NCI-H1048 (cell line): ENCODE results near the gene VWA3B.

Experiments used
- DNase-seq: peaks from one replicate; lab custom pipeline; 2025; lab: John Stamatoyannopoulos, UW

The VWA3B gene

GRCh38 chr2:98172150-98172765 is 85.3 kb downstream of the VWA3B start:
- no peak for DNase-seq

DNA sequence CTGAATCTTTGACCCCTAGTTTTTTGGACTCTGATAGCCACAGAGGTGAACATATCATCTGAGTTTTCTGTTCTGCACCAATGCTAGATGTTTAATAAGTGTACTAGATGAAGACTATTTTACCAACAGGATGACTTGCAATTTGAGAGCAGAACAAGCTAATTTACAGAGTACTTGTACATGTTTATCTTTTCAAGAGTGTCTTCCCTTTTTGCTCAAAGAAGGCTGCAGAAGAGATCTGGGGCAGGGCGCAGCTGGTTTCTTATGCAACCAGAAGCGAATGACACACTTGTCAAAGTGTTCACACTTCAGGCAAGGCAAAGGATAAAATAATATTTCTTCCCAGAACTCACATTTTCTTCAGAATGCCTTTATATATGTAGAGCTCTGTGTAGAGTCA is 86.0 kb downstream of the VWA3B start:
- DNase-seq: no peak

GRCh38 chr2:98175811-98176210 is 88.8 kb downstream of the VWA3B start:
- DNase-seq: no peak

DNA sequence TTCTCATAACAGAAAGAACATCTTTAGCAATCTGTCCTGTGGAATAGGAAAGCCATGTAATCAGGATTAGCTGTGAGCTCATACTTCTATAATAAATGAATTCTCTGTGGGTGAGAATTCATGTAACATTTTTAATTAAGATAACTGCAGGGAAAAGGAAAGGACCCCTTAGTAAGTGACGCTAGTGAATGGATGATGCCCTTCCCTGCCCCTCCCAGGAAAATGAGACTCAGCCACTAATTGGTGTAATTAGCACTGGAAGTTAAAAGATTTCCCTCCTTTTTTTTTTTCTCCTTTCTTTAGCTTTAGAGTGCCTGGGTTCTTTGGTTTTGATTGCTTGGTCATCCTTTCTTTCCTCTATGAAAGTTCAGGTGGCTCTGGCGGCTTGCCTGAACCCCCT is 90.3 kb downstream of the VWA3B start:
- no peak for DNase-seq

GRCh38 chr2:98177986-98178385 is 91.0 kb downstream of the VWA3B start:
- no peak for DNase-seq

DNA sequence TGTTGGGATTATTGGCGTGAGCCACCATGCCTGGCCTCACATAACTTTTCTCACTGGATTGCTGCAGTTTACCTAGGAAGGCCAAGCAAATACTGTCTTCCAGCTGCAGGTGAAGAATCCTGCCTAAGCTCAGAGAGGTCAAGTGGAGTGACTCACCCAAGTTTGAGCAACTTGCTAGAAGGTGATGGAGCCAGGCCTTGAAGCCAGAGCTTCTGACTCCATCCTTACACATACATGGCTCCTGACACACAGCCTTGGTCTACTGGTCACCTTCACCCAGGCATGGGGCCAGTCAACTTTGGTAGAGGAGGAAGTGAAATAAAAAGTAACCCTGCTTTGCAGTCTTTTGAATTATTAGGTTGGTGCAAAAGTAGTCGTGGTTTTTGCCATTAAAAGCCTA is 93.5 kb downstream of the VWA3B start:
- no peak for DNase-seq

GRCh38 chr2:98181346-98181745 is 94.4 kb downstream of the VWA3B start:
- no peak for DNase-seq

DNA sequence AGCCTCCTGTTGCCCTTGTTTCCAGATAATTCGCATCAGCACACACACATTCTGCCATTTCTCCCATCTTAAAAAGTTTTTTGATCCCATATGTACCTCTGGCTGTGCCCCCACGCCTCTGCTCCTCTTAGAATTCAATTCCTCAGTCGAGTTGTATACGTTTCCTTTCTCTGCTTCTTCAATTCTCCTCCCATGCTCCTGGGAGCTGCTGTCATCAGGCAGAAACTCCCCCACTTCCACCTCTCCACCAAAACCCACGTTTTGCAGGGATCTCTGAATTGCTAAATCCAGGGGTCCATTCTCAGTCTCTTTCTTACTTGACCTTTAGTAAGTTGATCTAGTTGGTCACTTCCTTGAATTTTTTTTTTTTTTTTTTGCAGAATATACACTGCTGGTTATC is 98.8 kb downstream of the VWA3B start:
- no peak for DNase-seq

DNA sequence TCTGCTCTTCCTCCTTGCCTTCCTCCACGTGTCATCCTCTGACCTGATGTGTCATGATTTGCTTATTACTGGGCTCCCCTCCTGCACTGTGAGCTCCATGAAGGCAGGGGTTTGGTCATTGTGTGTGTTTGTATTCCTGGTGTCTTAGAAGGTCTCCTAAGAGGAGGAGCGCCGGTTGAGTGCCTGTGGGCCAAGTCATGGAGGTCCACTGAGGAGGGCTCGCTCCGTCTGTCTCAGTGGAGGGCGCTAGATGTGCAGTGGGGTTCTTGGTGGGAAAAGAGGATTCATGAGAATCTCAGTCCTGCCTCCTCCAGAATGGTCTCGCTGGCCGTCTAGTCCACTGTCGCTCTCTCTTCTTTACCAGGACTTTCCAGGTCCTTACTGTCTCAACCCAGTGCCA is 100.2 kb downstream of the VWA3B start:
- DNase-seq: no peak

GRCh38 chr2:98188351-98189046 is 101.5 kb downstream of the VWA3B start:
- DNase-seq: no peak

DNA sequence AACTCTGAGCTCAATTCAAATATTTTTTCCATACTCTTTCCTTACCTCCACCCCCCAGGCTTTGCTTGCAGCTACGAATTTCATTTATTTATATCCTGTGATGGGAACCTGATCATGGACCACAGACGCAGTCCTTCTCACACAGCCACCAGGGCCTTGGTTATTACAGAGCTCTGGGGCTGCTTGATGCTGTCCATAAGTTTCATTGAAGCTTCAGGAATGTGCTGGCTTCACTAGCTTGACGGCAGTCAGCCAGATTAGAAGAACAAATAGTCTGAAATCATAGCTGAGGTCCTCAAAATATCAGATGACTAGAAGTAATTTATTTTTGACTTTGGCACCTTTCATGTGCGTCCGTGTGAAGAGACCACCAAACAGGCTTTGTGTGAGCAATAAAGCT is 104.9 kb downstream of the VWA3B start:
- no peak for DNase-seq

- DNase-seq: no peak
These were observed 114.6 kb downstream of the VWA3B start for GRCh38 chr2:98201576-98201975.

GRCh38 chr2:98205889-98206288 is 118.9 kb downstream of the VWA3B start:
- DNase-seq: no peak

GRCh38 chr2:98212092-98213000 is 125.4 kb downstream of the VWA3B start:
- DNase-seq: peak; percentile 77

- DNase-seq: no peak
These were observed 129.6 kb downstream of the VWA3B start for GRCh38 chr2:98216616-98217015.

DNA sequence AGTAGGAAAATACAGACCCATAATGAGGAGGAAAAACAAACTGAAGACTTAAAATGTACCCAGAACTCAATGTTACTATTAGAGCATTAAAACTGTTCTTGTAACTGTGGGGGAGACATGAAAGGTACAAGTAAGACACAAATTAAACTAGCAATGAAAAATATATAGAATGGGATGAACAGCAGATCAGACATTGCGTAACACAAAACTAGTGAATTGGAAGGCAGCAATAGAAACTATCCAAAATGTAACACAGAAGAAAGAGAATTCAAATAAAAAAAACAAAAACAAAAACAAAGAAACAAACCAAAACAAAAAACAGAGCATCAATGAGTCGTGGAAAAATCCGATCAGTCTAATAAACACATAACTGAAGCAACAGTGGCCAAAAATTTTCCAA is 132.2 kb downstream of the VWA3B start:
- no peak for DNase-seq

DNA sequence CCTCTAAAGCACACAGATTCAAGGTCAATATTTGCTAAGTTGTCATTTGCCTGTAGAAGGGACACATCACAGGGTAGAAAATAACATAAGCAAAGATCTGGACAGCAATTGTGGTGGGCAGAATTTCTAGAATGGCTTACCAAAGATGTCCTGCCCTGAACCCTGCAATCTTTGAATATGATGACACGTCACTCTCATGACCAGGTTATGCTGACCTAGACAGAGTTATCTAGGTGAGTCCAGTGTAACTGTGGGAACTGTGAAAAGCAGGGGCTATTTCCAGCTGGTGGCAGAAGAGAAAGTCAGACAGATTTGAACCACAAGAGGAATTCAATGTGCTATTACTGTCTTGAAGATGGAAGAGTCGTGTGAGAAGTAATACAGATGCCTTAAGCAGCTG is 147.0 kb downstream of the VWA3B start:
- no peak for DNase-seq

GRCh38 chr2:98234776-98235175 is 147.8 kb downstream of the VWA3B start:
- no peak for DNase-seq

DNA sequence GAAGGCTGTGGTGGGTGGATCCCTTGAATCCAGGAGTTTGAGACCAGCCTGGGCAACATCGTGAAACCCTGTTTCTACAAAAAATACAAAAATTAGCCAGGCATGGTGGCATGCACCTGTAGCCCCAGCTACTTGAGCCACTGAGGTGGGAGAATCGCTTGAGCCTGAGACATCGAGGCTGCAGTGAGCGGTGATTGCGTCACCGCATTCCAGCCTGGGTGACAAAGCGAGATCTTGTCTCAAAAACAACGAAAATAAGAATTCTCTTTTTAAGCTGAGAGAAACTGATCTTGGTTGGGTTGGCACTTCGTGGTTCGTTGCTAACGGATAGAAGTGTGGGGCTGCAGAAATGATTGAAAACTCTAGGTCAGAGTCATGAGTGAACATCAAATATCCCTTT is 150.0 kb downstream of the VWA3B start:
- no peak for DNase-seq

GRCh38 chr2:98240786-98241398 is 153.9 kb downstream of the VWA3B start:
- DNase-seq: no peak

GRCh38 chr2:98241592-98241991 is 154.6 kb downstream of the VWA3B start:
- DNase-seq: no peak

- DNase-seq: no peak
These were observed 155.0 kb downstream of the VWA3B start for GRCh38 chr2:98242003-98242402.

DNA sequence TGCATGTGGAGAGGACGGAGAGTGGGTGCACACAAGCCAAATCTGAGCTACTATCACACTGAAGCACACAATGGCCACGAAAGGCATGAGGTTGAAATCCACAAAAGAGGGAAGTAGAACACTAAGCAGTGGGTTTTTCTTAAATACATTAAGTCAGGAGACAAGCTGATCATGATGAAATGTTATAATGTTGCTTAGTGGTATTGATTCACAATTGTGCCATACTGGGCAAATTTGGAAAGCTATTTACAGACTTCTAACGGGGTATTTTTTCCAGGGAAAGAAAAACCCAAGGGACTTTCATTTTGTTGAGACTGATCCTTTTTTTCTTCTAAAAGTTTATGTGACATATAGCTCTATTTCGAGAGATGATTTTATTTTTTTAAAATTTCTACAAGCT is 158.5 kb downstream of the VWA3B start:
- no peak for DNase-seq
